Measurements from ENCODE around the gene CLPTM1L.
"Not testable (repeated sequence)": the region's sequence is repeated elsewhere in the genome, so short reads cannot be mapped to it uniquely, and the experiment has no call there.

The CLPTM1L gene

DNA sequence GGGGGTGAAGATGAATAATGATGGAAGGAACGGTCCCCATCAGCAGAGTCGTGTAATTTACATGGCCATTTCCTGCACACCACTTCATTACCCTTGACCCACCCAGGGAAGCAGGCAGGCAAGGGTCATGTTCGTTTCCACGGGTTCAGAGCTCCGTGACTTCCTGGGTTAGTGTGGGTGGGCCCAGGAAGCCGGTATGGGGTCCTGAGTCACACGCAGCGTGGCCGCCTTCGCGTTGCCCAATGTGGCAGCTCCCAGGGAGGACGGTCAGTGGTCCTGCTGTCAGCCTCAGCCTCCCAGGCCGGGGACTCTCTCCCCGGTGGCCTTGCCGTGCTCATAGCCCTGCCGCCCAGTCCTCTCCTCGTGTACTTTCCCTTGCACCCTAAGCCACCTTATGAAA is 44.9 kb downstream of the CLPTM1L start:
- DNase-seq: no peak
- TF ChIP-seq POLR2A (IDR thresholded peaks at IDR 0.05; ENCODE audit: low read length) (no peak), GATA1 (IDR thresholded peaks at IDR 0.05; ENCODE audit: low read depth, low read length) (no peak)

DNA sequence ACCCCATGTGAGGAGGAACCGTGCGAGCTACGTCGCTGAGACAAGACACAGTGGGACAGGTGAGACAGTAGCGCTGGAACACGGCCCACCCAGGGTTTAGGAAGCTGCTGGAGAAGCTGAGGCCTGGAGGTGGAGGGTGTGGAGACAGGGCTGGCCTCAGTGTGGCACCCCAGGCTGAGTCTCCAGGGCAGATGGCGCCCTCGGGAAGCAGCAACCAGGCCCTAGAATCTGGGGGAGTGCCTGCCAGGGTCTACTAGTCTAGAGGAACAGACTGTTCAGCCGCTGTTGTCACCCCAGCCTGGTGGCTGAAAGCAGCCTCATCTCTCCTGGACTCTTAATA is 45.4 kb downstream of the CLPTM1L start:
- TF ChIP-seq GATA1 (IDR thresholded peaks at IDR 0.05; ENCODE audit: low read depth, low read length) (no peak), POLR2A (IDR thresholded peaks at IDR 0.05; ENCODE audit: low read length) (no peak)
- DNase-seq: no peak

- TF ChIP-seq GATA1 (IDR thresholded peaks at IDR 0.05; ENCODE audit: low read depth, low read length) (no peak), POLR2A (IDR thresholded peaks at IDR 0.05; ENCODE audit: low read length) (no peak)
- DNase-seq: no peak
These were observed 46.0 kb downstream of the CLPTM1L start for GRCh38 chr5:1298723-1299510.

DNA sequence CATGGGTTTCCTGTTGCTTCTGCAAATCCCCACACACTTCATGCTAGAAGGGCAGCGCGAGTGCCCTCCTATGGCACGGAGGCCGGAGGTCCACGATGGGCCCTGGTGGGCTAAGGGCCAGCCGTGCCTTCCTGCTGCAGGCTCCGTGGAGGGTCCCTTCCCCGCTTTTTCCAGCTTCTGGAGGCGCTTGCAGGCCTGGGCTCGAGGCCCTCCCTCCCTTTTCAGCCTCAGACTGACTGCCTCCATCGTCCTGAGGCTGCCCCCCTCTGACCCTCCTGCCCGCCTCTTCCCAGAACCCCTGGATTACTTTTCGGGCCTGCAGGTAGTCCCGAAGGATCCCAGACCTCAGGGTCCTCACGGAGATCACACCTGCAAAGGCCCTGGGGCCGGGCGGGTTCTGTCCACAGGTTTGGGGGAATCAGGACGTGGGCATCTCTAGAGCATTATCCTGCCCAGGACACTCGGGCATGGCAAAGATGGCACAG is 46.8 kb downstream of the CLPTM1L start:
- TF ChIP-seq GATA1 (IDR thresholded peaks at IDR 0.05; ENCODE audit: low read depth, low read length): no peak
- TF ChIP-seq POLR2A (IDR thresholded peaks at IDR 0.05; ENCODE audit: low read length): no peak
- no peak for DNase-seq

GRCh38 chr5:1297243-1297642 is 47.7 kb downstream of the CLPTM1L start:
- TF ChIP-seq POLR2A (IDR thresholded peaks at IDR 0.05; ENCODE audit: low read length): no peak
- no peak for TF ChIP-seq GATA1 (IDR thresholded peaks at IDR 0.05; ENCODE audit: low read depth, low read length)
- no peak for DNase-seq

DNA sequence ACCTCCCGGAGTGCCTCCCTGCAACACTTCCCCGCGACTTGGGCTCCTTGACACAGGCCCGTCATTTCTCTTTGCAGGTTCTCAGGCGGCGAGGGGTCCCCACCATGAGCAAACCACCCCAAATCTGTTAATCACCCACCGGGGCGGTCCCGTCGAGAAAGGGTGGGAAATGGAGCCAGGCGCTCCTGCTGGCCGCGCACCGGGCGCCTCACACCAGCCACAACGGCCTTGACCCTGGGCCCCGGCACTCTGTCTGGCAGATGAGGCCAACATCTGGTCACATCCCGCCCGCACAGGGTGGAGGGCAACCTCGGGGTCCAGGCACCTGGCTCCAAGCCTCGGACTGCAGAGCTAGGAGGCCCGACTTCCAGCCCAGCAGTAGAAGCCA is 49.3 kb downstream of the CLPTM1L start:
- no peak for TF ChIP-seq GATA1 (IDR thresholded peaks at IDR 0.05; ENCODE audit: low read depth, low read length)
- no peak for DNase-seq

DNA sequence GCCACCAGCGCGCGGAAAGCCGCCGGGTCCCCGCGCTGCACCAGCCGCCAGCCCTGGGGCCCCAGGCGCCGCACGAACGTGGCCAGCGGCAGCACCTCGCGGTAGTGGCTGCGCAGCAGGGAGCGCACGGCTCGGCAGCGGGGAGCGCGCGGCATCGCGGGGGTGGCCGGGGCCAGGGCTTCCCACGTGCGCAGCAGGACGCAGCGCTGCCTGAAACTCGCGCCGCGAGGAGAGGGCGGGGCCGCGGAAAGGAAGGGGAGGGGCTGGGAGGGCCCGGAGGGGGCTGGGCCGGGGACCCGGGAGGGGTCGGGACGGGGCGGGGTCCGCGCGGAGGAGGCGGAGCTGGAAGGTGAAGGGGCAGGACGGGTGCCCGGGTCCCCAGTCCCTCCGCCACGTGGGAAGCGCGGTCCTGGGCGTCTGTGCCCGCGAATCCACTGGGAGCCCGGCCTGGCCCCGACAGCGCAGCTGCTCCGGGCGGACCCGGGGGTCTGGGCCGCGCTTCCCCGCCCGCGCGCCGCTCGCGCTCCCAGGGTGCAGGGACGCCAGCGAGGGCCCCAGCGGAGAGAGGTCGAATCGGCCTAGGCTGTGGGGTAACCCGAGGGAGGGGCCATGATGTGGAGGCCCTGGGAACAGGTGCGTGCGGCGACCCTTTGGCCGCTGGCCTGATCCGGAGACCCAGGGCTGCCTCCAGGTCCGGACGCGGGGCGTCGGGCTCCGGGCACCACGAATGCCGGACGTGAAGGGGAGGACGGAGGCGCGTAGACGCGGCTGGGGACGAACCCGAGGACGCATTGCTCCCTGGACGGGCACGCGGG is 49.9 kb downstream of the CLPTM1L start, which contains the start of gene TERT:
Gene TERT (minus strand): TSS at position 234 of the 815 bp plus-strand sequence. CDS start 79 bp downstream, at position 155.
- peak in 1 of 2 experiments; percentile 23 for DNase-seq
- no peak for TF ChIP-seq GATA1 (IDR thresholded peaks at IDR 0.05; ENCODE audit: low read depth, low read length)
- no peak for TF ChIP-seq POLR2A (IDR thresholded peaks at IDR 0.05; ENCODE audit: low read length)

DNA sequence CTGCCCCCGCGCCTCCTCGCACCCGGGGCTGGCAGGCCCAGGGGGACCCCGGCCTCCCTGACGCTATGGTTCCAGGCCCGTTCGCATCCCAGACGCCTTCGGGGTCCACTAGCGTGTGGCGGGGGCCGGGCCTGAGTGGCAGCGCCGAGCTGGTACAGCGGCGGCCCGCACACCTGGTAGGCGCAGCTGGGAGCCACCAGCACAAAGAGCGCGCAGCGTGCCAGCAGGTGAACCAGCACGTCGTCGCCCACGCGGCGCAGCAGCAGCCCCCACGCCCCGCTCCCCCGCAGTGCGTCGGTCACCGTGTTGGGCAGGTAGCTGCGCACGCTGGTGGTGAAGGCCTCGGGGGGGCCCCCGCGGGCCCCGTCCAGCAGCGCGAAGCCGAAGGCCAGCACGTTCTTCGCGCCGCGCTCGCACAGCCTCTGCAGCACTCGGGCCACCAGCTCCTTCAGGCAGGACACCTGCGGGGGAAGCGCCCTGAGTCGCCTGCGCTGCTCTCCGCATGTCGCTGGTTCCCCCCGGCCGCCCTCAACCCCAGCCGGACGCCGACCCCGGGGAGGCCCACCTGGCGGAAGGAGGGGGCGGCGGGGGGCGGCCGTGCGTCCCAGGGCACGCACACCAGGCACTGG is 50.6 kb downstream of the CLPTM1L start:
- no peak for DNase-seq
- no peak for TF ChIP-seq GATA1 (IDR thresholded peaks at IDR 0.05; ENCODE audit: low read depth, low read length)
- no peak for TF ChIP-seq POLR2A (IDR thresholded peaks at IDR 0.05; ENCODE audit: low read length)

- no peak for TF ChIP-seq POLR2A (IDR thresholded peaks at IDR 0.05; ENCODE audit: low read length)
- DNase-seq: no peak
These were observed 51.3 kb downstream of the CLPTM1L start for GRCh38 chr5:1293416-1294205.

DNA sequence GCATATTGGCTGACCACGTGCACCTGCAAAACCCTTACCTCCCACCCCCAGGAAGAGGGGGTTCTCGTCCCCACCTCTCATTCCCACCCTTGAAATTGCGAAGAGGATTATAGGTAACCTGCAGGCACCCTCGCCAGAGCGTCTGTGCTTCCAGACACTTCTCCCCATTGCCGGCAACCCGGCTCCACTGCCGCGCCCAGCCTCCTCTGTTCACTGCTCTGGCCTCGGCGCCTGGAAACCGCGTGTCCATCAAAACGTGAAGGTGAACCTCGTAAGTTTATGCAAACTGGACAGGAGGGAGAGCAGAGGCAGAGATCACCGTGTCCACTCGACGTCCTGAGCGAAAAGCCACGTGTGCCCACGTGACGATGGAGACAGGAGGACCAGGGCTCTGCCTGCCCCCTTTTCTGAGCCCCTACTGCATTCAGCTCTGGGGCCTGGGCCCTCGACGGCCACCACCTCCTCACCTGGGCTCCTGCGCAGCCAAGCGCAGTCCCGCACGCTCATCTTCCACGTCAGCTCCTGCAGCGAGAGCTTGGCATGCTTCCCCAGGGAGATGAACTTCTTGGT is 52.0 kb downstream of the CLPTM1L start:
- DNase-seq: no peak
- no peak for TF ChIP-seq GATA1 (IDR thresholded peaks at IDR 0.05; ENCODE audit: low read depth, low read length)
- no peak for TF ChIP-seq POLR2A (IDR thresholded peaks at IDR 0.05; ENCODE audit: low read length)

DNA sequence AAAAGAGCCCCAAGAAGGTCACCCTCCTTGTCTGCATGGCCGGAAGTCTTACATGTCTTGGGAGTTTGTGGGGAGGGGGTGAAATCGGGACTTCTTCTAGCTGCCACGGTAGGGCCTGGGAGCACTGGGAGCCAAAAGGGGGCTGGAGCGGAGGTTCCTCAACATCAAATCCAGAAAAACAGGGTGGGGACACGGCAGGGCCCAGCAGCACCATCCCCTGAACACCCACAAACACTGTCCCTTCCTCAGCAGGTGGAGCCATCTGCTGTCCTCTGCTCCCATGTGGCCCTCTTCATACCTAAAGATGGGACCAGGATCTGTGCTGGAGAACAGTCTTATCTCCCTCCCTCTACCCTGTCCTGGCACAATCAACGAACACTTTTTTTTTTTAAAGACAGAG is 52.8 kb downstream of the CLPTM1L start:
- no peak for DNase-seq
- TF ChIP-seq GATA1 (IDR thresholded peaks at IDR 0.05; ENCODE audit: low read depth, low read length): no peak
- TF ChIP-seq POLR2A (IDR thresholded peaks at IDR 0.05; ENCODE audit: low read length): no peak

GRCh38 chr5:1291611-1292080 is 53.3 kb downstream of the CLPTM1L start:
- TF ChIP-seq GATA1 (IDR thresholded peaks at IDR 0.05; ENCODE audit: low read depth, low read length) (no peak), POLR2A (IDR thresholded peaks at IDR 0.05; ENCODE audit: low read length) (no peak)
- no peak for DNase-seq

DNA sequence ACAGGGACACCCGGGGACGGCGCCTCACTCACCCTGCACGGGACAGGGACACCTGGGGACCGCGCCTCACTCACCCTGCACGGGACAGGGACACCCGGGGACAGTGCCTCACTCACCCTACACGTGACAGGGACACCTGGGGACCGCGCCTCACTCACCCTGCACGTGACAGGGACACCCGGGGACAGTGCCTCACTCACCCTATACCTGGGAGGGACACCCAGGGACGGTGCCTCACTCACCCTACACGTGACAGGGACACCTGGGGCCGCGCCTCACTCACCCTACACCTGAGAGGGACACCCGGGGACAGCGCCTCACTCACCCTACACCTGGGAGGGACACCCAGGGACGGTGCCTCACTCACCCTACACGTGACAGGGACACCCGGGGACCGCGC is 53.9 kb downstream of the CLPTM1L start:
- not testable (repeated sequence) for DNase-seq

DNA sequence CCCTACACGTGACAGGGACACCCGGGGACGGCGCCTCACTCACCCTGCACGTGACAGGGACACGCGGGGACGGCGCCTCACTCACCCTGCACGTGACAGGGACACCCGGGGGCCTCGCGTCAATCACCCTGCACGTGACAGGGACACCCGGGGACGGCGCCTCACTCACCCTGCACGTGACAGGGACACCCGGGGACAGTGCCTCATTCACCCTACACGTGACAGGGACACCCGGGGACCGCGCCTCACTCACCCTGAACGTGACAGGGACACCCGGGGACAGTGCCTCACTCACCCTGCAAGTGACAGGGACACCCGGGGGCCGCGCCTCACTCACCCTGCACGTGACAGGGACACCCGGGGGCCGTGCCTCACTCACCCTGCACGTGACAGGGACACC is 55.3 kb downstream of the CLPTM1L start:
- not testable (repeated sequence) for DNase-seq
